ENCODE data around the gene LRRTM3. TPM values are rescaled to one million over a fixed set of nuclear protein-coding genes. Genes with fewer than 3 reads are reported as not detected.

Gene LRRTM3
- total and polyA plus RNA-seq, 4 donors, result 0.02 to 0.68 (median 0.06) TPM; not detected in 1

- H3K9ac ChIP-seq (ENCODE audit: insufficient read depth in 1 of 2, low read length in 2 of 2), result no peak overlapping the region
- H3K4me1 ChIP-seq (ENCODE audit: control insufficient read depth in 5 of 5, insufficient read depth in 5 of 5, low read length in 5 of 5), result peaks cover 0 to 10% (median 0%) of the 10 kb centered on the region in 5 donors
- H3K27me3 ChIP-seq (ENCODE audit: control insufficient read depth in 3 of 3, insufficient read depth in 3 of 3, low read length in 2 of 3), result no peaks in the 10 kb centered on the region
- no peak overlapping the region for H3K27ac ChIP-seq (ENCODE audit: low read depth in 1 of 2, low read length in 1 of 2)
- ATAC-seq (ENCODE audit: insufficient read depth, low FRiP score) (no peak), DNase-seq (peak in 2 of 3 donors; percentile 34 to 72)
- no peaks in the 10 kb centered on the region for H3K9me3 ChIP-seq (ENCODE audit: control insufficient read depth in 4 of 4, insufficient read depth in 3 of 4, low read length in 3 of 4)
- 81 to 92% methylated on average over 3 of the region's 3 CpGs for whole genome bisulfite sequencing, 2 donors
- H3K4me3 ChIP-seq, result no peak overlapping the region
- no peak for TF ChIP-seq CTCF (IDR thresholded peaks at IDR 0.05; ENCODE audit: control extremely low read depth, extremely low read depth)
- H3K36me3 ChIP-seq (ENCODE audit: control insufficient read depth in 4 of 4, insufficient read depth in 4 of 4, low read length in 4 of 4), result no peaks in the 10 kb centered on the region
Observed at GRCh38 chr10:66999762-67000545, 74.1 kb downstream of the LRRTM3 start.

GRCh38 chr10:67004690-67005089 lies 78.9 kb downstream of the LRRTM3 start:
- no peaks in the 10 kb centered on the region for H3K27me3 ChIP-seq (ENCODE audit: control insufficient read depth in 3 of 3, insufficient read depth in 3 of 3, low read length in 2 of 3)
- H3K4me3 ChIP-seq, result no peak overlapping the region
- no peaks in the 10 kb centered on the region for H3K9me3 ChIP-seq (ENCODE audit: control insufficient read depth in 4 of 4, insufficient read depth in 3 of 4, low read length in 3 of 4)
- H3K4me1 ChIP-seq (ENCODE audit: control insufficient read depth in 5 of 5, insufficient read depth in 5 of 5, low read length in 5 of 5), result peaks cover 0 to 10% (median 0%) of the 10 kb centered on the region in 5 donors
- H3K9ac ChIP-seq (ENCODE audit: insufficient read depth in 1 of 2, low read length in 2 of 2), result no peak overlapping the region
- ATAC-seq (ENCODE audit: insufficient read depth, low FRiP score) (no peak), DNase-seq (no peak)
- H3K36me3 ChIP-seq (ENCODE audit: control insufficient read depth in 4 of 4, insufficient read depth in 4 of 4, low read length in 4 of 4), result no peaks in the 10 kb centered on the region
- no peak overlapping the region for H3K27ac ChIP-seq (ENCODE audit: low read depth in 1 of 2, low read length in 1 of 2)
- TF ChIP-seq CTCF (IDR thresholded peaks at IDR 0.05; ENCODE audit: control extremely low read depth, extremely low read depth), result no peak
- WGBS, 2 donors, result 32 to 53% methylated on average over 2 of the region's 2 CpGs

GRCh38 chr10:67005981-67006380 lies 80.1 kb downstream of the LRRTM3 start:
- Histone ChIP-seq H3K27ac (ENCODE audit: low read depth in 1 of 2, low read length in 1 of 2) (no peak overlapping the region), H3K27me3 (ENCODE audit: control insufficient read depth in 3 of 3, insufficient read depth in 3 of 3, low read length in 2 of 3) (no peaks in the 10 kb centered on the region), H3K9me3 (ENCODE audit: control insufficient read depth in 4 of 4, insufficient read depth in 3 of 4, low read length in 3 of 4) (no peaks in the 10 kb centered on the region), H3K9ac (ENCODE audit: insufficient read depth in 1 of 2, low read length in 2 of 2) (no peak overlapping the region), H3K4me3 (no peak overlapping the region), H3K36me3 (ENCODE audit: control insufficient read depth in 4 of 4, insufficient read depth in 4 of 4, low read length in 4 of 4) (no peaks in the 10 kb centered on the region), H3K4me1 (ENCODE audit: control insufficient read depth in 5 of 5, insufficient read depth in 5 of 5, low read length in 5 of 5) (no peaks in the 10 kb centered on the region)
- no peak for TF ChIP-seq CTCF (IDR thresholded peaks at IDR 0.05; ENCODE audit: control extremely low read depth, extremely low read depth)
- DNase-seq, result no peak
- no peak for ATAC-seq (ENCODE audit: insufficient read depth, low FRiP score)
- WGBS, 2 donors, result 45 to 71% methylated on average over 1 of the region's 1 CpG
